Myocyte (in vitro differentiated cells): ENCODE measurements around the gene NOD1. TPM values are rescaled to one million over a fixed set of nuclear protein-coding genes. Genes with fewer than 3 reads are reported as not detected.
A peak's percentile ranks its signal among the peaks of the same experiment; 100 is the strongest.
"Not testable (repeated sequence)": the region's sequence is repeated elsewhere in the genome, so short reads cannot be mapped to it uniquely, and the experiment has no call there.

Experiments used
- DNase-seq: peaks from one replicate; pipeline ENCODE4 v3.0.0-alpha.2; 2012; ENCODE audit warnings: low read depth
- total RNA-seq: library from RNA; depleted of rRNA; stranded (reverse); fragments of >200 nt; gene quantifications from 2 replicates; pipeline ENCODE4 v1.2.3, GENCODE V29; 2014

Gene NOD1
- total RNA-seq, 1 donor from 2014 or later: 14.1 TPM

DNA sequence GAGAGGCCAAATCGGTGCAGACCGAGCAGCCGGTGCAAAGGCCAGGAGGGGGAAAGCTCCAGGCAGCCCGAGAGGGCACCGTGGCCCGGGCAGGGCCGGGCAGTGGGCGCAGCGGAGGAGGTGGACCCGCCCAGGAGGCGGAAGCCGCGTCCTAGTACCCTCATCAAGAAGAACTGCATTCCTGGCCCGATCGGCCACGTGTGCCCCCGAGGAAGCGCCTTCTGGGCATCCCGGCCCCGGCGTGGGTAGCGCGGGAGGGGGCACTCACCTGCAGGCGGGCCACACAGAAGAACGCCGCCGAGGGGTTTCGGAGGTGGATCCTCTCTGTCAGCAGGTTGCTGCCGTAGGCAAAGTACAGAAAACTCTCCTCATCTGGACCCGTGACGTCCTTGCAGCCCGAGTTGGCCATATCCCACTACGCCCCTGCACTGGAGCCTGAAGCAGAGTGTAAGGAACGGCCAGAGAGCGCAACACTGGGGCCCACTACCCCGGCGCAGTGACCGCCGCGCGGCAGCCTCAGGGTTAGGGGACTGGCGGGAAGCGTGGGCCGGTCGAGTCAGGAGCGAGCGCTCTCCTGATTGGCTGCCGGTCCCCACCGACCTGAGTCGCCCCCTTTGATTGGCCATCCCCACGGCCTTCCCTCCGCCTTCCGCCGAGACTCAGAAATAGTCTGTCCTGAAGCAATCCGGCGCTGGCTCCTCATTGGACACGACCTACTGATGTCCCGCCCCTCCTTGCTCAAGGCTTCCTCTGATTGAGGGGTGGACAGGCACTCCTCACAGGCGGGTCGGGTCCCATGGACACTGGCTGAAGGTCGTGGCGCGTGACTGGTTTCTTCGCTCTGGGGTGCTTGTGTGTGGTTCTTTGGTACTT, 26.0 kb upstream of the NOD1 start, which contains the start of gene GGCT:
TSS of gene GGCT (minus strand) at position 529 of the 873 bp plus-strand sequence. CDS start at position 409, 120 bp downstream.
- DNase-seq: peak; percentile 100

DNA sequence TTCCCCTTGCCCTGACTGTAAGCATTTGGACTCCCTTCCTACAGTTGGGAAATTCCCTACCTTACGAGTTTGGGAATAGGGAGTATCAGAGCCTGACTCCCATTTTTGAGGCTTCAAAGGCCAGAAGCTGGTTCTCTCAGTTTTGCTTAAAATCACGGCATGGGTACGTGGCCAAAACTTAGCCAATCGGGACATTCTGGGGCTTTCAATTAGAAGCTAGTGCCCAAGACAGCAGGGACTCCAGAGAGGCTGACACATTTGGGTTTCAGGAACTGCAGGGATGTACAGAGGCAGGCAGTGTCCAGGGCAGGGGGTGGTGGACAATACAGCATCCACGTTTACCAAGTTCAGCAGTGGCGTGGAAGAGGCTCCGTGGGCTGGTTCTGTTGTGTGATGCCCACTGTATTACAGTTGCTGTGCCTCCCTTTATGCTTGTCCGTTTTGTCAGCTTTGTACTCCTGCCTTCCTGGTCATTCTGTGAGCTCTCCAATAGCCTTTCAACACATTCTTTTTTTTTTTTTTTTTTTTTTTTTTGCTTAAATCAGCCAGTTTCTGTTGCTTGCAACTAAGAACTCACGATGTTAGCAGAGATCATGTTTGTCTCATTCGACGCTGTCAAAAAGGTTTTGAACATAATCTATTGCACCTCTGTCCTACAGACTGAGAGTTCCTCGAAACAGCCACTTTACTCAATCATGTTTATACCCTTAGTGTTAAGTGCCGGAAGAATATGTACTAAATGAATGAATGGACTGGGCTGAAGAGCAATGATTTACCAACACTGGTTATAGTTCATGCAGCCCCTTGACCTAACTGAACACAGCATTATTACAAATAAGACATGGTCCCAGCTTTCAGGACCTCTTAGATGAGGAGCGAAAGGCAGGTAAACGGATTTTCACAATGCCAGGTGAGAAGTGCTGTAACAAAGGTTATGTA, 25.0 kb upstream of the NOD1 start:
- no peak for DNase-seq

DNA sequence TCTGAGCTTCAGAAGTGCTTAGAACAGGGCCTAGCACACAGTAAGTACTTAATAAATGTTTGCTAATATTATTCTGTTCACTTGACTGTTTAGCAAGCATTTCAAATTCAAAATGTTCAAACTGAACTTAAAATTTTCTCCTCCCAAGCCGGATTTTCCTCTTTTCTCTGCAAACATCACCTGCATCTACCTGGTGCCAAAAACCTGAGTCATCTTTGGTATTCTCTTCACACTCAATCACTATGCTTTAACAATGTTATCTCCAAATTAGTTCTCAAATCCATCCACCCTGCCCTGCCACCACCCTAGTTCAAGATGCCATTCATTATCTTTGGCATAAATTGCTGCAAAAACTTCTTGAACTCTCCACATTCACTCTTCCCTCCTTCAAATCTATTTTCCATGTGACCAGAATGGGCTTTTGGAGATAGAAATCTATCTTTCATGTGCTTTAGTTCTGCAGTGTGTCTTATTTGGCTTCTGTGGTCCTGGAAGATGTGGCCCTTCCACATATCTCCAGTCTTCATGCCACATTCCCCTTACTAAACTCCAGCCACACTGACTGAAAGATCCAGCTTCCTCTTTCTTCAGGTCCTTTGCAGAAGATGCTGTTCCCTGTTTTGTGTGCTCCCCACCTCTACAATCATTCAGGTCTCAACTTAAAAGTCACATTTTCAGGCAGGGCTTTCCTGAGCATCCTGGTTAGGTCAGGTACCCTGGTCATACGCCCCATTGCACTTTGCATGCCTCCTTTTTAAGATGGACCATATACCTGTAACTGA, 24.1 kb upstream of the NOD1 start:
- no peak for DNase-seq

DNA sequence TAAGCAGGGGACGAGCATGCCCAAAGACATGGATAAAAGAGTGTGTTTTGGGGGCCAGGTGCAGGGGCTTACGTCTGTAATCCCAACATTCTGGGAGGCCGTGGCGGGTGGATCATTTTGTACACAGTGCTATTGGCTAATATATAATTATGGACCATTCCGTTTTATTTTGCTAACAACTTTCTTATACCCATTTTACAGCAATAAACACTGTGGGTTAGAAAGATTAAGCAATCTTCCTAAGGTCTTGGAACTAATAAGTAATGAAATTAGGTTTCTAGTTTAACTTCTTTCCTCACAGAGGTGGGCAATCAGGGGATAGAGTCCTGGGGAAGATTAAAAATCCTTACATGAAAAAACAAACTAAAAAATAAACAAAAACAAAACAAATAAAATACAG, 22.7 kb upstream of the NOD1 start:
- DNase-seq: no peak

DNA sequence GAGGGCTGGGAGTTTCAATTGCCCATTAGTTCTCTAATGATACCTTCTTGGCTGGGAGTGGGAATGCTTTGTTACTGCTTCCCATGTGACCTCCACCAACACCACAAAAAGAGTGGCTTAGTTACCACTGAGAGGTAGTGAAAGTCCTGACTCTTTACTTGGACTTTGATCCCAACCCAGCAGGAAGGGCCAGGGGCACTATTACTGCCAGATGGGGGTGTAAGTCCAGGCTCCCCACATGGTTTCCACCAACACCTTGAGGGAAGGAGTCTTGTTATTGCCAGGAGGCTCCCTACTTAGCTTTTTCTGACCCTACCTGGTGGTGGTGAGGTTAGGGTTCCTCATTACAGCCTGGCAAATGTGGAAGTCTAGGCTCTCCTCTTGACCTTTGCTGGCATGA, 14.6 kb upstream of the NOD1 start:
- DNase-seq: no peak

DNA sequence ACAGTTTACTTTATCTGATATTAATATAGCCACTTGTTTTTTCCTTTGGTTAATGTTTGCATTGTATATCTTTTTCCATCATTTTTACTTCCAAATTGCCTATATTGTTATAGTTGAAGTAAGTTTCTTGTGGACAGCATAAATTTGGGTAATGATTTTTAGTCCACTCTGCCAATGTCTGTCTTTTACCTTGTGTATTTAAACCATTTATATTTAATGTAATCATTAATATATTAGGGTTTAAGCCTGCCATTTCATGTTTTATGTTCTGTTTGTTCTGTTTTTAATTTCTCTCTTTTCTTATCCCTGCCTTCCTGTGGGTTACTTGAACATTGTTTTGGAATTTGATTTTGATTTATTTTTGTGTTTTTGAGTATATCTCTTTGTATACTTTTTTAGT, 12.8 kb upstream of the NOD1 start:
- no peak for DNase-seq

DNA sequence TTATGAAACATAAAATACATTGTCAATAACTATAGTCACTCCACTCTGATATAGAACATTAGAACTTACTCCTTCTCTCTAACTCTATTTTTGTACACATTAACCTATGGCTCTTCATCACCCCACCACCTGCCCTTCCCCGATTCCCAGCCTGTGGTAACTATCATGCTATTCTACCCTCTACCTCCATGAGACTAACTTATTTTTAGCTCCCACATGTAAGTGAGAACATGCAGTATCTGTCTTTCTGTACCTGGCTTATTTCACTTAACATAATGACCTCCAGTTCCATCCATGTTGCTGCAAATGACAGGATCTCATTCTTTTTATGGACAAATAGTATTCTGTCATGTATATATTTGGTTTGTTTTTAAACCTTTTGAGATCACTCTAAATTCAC, 8.8 kb upstream of the NOD1 start:
- no peak for DNase-seq

DNA sequence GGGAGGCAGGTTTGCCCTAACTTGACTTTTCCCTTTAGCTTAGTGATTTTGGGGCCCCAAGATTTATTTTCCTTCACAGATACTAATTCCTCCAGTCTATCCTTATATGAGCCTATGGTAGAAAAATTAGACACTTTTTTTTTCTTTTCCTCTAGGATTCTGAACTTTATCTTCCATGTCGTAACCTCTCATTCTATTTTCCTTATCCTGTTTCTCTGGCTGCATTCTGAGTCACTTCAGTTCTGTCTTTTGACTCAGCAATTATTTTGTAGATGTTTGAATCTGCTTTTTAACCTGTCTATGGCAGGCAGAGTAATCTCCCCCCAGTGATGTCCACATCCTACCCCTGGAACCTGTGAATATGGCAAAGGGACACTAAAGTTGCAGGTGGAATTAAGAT, 7.1 kb upstream of the NOD1 start:
- DNase-seq: no peak

DNA sequence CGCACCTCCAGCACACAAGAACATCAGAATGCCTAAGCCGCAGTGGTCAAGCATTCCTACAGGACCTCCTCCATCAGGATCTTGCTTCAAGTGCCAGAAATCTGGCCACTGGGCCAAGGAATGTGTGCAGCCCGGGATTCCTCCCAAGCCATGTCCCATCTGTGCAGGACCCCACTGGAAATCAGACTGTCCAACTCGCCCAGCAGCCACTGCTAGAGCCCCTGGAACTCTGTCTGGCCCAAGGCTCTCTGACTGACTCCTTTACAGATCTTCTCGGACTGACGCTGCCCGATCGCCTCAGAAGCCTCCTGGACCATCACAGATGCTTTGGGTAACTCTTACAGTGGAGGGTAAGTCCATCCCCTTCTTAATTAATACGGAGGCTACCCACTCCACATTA, 2.8 kb upstream of the NOD1 start:
- DNase-seq: not testable (repeated sequence)

DNA sequence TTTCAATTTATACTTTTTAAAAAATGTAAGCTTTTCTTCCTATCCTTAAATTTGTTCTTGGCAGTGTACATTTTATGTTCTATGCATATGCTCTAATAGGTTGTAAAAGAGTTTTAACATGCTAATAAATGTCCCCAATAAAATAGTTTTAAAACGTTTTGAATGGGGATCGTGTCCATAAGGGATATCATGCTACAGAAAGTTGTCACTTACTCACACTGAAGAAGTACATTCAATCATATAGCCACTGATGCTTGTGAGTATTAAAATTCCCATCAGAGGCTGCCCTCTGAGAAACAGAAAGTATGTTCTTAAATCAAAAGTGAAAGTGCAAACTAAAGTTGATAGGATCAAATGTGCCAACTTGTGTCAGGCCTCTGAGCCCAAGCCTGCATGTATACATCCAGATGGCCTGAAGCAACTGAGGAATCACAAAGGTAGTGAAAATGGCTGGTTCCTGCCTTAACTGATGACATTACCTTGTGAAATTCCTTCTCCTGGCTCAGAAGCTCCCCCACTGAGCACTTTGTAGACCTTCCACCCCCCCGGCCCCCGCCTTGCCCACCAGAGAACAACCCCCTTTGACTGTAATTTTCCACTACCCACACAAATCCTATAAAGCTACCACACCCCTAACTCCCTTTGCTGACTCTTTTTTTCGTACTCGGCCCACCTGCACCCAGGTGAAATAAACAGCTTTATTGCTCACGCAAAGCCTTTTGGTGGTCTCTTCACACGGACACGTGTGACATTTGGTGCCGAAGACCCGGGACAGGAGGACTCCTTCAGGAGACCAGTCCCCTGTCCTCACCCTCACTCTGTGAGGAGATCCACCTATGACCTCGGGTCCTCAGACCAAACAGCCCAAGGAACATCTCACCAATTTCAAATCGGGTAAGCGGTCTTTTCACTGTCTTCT, 877 bp upstream of the NOD1 start:
- peak; percentile 26 for DNase-seq

DNA sequence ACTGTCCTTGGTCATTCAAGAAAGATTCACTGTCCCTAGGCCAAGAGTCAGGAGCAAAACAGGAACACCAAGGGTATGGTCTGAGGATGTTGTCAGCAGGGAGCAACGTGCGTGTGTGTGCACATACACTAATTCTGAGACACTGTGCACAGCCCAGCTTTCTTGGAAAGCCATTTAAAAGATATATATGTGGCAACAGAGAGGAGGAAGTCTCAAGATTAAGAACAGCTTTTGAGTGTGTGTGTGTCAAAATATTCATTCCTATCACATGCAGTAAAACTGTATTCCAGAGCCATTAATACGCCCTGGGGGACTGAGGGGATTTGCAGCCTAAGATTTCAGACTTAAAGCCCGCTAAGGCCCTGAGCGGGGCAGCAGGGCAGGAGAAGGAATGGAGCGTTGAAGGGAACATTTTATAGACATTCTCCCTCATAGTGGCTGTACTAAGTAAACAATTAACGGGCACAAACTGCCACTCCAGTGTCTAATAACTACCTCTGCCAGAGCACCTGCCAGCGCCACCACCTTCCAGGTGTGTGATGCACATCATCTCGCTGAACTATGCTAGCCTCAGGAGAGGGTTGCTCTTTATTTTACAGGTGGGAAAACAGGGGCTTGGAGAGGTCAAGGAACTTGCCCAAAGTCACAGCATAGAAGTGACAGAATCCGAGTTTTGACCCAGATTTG, 2.0 kb downstream of the NOD1 start:
- no peak for DNase-seq

DNA sequence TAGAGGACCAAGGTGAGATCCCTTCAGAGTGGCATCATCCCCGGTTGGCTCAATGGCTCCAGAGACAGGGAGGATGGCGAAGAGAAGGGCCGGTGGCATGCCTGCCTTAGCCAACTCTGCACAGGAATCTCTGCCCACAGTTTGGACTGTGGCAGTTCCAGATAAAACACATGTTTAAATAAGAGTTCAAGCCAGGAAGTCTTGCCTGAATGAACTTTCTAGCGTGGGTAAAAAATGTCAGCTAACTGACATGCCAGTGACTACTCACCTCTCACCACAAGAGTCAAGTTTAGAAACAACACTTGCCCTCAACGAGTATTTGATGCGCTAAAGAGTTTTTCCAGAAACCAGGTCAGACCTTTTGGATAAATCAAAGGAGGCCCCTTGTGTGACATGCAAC, 3.0 kb downstream of the NOD1 start:
- DNase-seq: peak; percentile 24

DNA sequence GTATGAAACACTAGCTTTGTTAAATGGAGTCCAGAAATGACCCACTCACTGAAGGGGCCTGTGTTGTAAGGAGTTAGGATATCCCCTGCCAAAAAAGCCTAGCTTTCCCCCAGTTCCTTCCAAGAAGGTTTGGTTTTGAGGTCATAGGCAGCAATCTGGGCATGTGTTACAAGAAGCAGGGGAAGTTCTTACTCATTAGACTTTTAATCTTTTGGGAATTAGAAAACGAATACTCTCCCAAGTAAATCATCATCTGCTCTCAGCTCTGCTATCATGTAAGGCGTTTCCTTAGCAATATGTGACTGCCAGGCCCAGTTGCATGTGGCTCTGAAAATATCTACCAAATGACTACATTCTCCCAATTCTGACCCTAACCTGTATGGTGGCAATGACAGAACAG, 3.7 kb downstream of the NOD1 start:
- DNase-seq: peak; percentile 44

DNA sequence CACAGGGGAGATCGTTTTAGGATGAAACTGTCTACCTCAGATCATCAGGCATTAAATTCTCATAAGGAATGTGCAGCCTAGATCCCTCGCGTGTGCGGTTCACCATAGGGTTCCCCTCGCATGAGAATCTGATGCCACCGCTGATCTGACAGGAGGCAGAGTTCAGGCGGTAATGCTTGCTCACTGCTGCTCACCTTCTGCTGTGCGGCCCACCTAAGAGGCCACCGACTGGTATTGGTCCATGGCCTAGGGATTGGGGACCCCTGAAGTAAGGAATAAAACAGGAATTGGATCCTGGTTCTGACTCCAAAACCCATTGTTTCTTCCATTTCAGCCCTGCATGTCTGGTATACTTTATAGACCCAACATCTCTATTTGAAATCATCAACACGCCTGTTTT, 4.1 kb downstream of the NOD1 start:
- DNase-seq: no peak

DNA sequence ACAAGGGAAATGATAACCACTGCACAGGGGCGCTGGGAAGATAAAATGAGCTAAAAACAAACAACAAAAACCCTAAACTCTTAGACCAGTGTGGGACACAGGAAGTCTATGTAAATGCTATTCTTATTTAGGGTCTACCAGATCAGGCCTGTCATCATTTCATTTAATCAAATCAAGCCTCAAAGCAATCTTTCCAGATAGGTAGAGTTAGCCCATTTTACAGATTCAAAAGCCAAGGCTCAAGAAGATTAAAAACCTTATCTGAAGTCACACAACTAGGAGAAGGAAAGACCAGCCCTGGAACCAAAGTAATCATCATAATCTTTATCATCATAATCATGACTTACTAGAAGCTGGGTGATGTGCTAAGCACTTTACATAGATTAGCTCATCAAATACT, 4.7 kb downstream of the NOD1 start:
- no peak for DNase-seq

DNA sequence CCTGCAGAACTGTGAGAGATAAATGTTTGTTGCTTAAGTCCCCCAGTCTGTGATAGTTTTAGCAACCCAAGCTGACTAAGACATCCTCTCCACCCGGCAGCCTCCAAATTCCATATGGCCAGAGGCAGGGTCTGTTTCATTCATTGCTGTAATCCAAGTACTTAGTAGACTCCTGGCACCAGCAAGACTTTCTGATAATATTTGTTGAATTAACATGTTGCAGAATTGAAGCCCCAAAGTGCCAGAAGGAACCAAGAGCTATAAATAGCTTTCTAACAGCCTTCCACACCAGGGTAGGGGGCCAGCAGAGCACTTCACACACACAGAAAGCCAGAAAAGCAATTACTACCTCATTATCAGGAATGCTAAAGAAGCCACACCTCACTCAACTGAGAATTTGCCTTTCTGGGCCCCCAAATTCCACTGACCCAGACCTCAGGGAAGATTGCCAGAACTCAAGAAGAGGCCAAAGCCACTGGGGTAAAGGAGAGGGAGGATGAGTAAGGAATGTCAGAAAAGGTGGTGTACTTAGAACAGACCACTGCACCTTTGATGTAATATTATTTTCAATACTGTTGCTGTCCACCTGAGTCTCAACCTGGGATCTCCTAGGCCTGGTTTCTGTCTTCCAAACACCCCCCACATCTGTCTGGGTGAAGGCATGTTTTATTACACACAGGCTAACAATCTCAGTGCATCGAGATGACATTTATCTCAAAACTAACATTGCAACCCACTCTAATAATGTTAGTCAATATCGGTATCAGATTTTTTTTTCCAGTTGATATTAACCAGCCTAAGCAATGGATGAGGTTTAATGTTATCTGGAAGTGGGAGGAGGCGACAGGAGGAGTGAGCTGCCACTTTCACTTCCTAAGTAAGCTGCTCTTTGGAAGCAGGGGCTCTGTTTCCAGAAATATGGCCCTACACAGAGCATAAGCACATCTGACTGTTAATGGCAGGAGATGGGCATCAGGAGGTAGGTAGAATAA, 5.5 kb downstream of the NOD1 start:
- DNase-seq: peak; percentile 36

DNA sequence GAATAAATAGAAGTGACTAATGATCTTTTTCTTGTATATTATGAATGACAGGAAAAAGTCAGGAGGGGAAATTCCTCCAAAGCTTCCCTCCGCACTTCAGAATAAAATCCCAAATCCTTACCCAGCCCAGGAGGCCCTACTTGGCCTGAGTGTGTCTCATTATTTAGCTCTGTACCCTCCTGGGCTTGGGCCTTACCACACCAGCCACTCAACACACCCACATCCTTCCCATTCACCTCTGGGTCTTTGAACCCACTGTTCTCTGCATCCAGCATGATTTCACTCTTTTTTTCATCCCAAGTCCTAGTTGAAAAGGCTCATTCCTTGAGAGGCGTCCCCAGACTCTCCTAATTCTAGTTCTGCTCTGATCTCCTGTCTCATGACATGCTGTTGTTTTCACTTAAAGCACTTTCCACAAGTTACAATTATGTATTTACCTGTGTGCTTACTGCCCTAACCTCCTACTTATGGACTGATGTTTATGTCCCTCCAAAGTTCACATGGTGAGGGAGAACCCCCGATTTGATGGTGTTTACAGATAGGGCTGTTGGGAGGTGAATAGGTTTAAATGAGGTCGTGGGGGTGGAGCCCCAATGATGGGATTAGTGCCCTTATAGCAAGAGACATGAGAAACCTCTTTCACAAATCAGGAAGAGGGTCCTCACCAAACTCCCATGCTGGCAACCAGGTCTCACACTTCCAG, 6.4 kb downstream of the NOD1 start:
- DNase-seq: no peak

DNA sequence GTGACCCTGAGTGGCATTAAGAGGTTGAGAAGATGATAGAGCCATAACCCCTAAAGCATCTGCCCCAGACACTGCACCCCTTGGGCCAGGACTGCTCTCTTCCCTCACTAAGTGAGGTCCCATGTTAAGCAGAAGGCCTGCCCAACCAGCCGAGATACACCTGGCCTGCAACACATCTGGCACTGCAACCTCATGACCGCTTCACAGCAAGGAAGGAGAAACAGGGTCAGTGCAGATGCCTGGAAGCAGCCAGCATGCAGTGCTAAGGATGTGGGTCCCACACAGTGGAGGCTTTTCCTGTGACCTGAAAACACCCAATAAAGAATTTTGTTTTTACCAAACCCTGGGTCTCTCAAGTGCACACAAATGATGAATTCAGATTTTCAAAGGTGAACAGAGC, 7.4 kb downstream of the NOD1 start:
- DNase-seq: no peak
